GF-D8 (cell line): ENCODE measurements around the gene ZNF417.
"Not testable (repeated sequence)": the region's sequence is repeated elsewhere in the genome, so short reads cannot be mapped to it uniquely, and the experiment has no call there.

ENCODE experiments used
- DNase-seq: peaks from one replicate; lab custom pipeline; 2025; lab: John Stamatoyannopoulos, UW

ZNF417 gene

GRCh38 chr19:57887195-57887941 is 29.0 kb downstream of the ZNF417 start:
- no peak for DNase-seq

DNA sequence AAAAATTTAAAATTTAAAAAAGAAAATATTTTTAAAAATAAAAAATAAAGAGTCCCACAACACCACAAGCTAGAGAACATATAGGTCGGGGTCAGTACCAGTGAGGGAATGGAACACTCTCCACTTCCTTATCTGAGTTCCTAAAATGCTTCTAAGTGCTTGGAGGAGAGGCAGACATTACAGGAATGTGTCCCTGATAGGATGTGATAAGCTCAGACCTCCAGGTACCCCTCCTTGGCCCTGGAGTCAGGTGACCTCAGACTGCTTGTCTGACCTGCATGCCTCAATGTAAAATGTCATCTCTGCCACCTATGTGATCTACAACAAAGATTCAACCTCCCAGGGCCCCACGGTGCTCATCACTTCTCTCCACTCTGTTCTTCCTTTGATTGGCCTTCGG is 30.3 kb downstream of the ZNF417 start:
- DNase-seq = no peak

DNA sequence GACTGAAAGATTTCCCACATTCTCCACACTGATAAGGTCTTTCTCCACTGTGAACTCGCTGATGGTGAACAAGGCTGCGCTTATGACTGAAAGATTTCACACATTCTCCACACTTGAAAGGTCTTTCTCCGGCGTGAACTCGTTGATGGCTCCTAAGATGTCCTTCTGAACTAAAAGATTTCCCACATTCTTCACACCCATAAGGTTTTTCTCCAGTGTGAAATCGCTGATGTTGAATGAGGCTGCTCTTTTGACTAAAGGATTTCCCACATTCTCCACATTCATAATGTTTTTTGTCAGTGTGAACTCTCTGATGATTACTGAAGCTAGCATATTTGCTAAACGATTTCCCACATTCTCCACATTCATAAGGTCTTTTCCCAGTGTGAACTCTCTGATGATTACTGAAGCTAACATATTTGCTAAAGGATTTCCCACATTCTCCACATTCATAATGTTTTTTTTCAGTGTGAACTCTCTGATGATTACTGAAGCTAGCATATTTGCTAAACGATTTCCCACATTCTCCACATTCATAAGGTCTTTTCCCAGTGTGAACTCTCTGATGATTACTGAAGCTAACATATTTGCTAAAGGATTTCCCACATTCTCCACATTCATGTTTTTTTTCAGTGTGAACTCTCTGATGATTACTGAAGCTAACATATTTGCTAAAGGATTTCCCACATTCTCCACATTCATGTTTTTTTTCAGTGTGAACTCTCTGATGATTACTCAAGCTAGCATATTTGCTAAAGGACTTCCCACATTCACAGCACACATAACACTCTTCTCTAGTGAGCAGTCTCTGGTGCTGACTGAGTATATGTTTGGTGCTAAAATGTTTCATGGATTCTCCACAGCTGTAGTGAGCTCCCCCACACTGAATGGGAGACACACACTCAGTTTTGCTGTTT is 42.3 kb downstream of the ZNF417 start:
- not testable (repeated sequence) for DNase-seq

GRCh38 chr19:57872450-57872849 is 43.9 kb downstream of the ZNF417 start:
- DNase-seq = no peak

- no peak for DNase-seq
Observed at GRCh38 chr19:57870225-57870624, 46.2 kb downstream of the ZNF417 start.

DNA sequence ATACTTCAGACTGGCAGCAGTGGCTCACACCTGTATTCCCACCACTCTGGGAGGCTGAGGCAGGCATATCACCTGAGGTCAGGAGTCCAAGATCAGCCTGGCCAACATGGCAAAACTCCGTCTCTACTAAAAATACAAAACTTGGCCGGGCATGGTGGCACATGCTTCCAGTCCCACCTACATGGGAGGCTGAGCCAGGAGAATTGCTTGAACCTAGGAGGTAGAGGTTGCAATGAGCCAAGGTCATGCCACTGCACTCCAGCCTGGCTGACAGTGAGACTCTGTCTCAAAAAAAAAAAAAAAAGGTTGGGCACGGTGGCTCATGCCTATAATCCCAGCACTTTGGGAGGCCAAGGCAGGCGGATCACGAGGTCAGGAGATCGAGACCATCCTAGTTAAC is 46.7 kb downstream of the ZNF417 start:
- not testable (repeated sequence) for DNase-seq

- no peak for DNase-seq
Observed at GRCh38 chr19:57867868-57868492, 48.4 kb downstream of the ZNF417 start.
